Stomach (tissue), 4 donors: Measurements from ENCODE around the gene GSE1.

Experiments
- POLR2A ChIP-seq, 4 donors: fragments of 450-650 bp; IDR thresholded peaks; one replicate each; pipeline ENCODE4 v1.6.1; 2016; ENCODE audit warnings: antibody characterized with exemption in 4 of 4, control low read depth in 2 of 4, mild to moderate bottlenecking in 1 of 4, moderate library complexity in 1 of 4
- POLR2AphosphoS5 ChIP-seq, 3 donors: sonication (generic); formaldehyde crosslinking; IDR thresholded peaks; one replicate each; pipeline ENCODE4 v1.6.1; 2016; ENCODE audit warnings: antibody characterized with exemption in 3 of 3
- TF ChIP-seq, protein P1 (sequence below), 7 experiments: fragments of 450-650 bp in 4 of 7; fragments of 200-600 bp in 3 of 7; sonication (generic) in 3 of 7; IDR thresholded peaks; one replicate each; pipeline ENCODE4 v1.5.1; 2016 to 2019; ENCODE audit warnings: antibody characterized with exemption in 7 of 7, control low read depth in 2 of 7, mild to moderate bottlenecking in 1 of 7

DNA sequence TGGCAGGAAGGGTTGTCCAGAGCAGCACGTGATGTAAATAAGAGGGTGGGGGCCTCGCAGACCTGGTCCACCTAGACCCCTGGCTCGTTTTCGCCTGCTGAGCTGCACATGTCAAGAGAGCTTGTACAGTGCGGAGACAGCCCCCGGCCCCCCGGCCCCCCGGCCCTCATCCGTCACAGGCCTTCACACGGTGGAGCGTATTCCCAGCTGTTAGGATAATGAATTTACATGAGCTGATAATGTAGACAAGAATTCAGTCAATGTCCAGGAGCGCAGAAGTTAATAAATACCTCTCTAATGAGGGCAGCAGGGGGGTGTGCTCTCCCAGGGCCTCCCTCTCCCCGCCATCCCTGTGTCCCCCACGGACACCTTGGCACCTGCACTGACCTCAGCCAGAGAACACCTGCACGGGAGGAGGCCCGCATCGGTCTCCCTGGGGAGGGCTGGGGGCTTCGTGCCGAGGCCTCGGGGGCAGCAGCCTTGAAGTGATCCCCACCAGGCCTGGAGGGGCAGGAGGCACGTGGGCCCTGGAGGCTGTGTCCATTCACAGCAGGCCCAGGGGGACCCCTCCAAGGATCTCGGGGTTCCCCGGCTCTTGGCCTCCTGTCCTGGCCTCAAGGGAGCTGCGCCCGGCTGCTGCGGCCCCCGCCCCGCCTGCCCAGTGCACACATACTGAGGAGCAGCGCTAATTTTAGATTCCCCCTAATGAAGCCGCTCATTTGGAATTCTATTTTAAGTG is 14.6 kb downstream of the GSE1 start:
- TF ChIP-seq, protein P1, sequence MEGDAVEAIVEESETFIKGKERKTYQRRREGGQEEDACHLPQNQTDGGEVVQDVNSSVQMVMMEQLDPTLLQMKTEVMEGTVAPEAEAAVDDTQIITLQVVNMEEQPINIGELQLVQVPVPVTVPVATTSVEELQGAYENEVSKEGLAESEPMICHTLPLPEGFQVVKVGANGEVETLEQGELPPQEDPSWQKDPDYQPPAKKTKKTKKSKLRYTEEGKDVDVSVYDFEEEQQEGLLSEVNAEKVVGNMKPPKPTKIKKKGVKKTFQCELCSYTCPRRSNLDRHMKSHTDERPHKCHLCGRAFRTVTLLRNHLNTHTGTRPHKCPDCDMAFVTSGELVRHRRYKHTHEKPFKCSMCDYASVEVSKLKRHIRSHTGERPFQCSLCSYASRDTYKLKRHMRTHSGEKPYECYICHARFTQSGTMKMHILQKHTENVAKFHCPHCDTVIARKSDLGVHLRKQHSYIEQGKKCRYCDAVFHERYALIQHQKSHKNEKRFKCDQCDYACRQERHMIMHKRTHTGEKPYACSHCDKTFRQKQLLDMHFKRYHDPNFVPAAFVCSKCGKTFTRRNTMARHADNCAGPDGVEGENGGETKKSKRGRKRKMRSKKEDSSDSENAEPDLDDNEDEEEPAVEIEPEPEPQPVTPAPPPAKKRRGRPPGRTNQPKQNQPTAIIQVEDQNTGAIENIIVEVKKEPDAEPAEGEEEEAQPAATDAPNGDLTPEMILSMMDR (IDR thresholded peaks at IDR 0.05) = no peak
- TF ChIP-seq POLR2A (IDR thresholded peaks at IDR 0.05) (no peak), POLR2AphosphoS5 (IDR thresholded peaks at IDR 0.05) (no peak)
